SK-N-SH (cell line): ENCODE results near the gene RFX3.

Experiments
- GATA2 ChIP-seq: sonication (generic); formaldehyde crosslinking; IDR thresholded peaks from 2 replicates; pipeline ENCODE4 v1.5.0; 2020; ENCODE audit warnings: mild to moderate bottlenecking, missing genetic modification reagents
- JUND ChIP-seq: IDR thresholded peaks from 2 replicates; pipeline ENCODE4 v1.4.0; 2012
- RXRA ChIP-seq: IDR thresholded peaks from 2 replicates; pipeline ENCODE4 v1.4.0; 2012; ENCODE audit warnings: low read depth, mild to moderate bottlenecking, borderline replicate concordance
- SMC3 ChIP-seq: IDR thresholded peaks from 2 replicates; pipeline ENCODE4 v1.6.1; 2012; ENCODE audit warnings: low read depth, low read length, improper control_type of control experiment
- TAF1 ChIP-seq: IDR thresholded peaks from 2 replicates; pipeline ENCODE4 v1.6.1; 2012; ENCODE audit warnings: low read depth, mild to moderate bottlenecking, low read length, moderate library complexity, borderline replicate concordance
- YY1 ChIP-seq: IDR thresholded peaks from 2 replicates; pipeline ENCODE4 v1.4.0; 2012; ENCODE audit warnings: low read depth, mild to moderate bottlenecking
- TF ChIP-seq, protein P1 (sequence below): fragments of 200-600 bp; sonication (generic); IDR thresholded peaks from 2 replicates; pipeline ENCODE4 v1.6.1; 2017; ENCODE audit warnings: antibody characterized with exemption, mild to moderate bottlenecking, moderate library complexity
- TF ChIP-seq, protein P2 (sequence below): IDR thresholded peaks from 2 replicates; pipeline ENCODE4 v1.6.1; 2012; ENCODE audit warnings: mild to moderate bottlenecking, low read depth, low read length, moderate library complexity
- TF ChIP-seq, protein P3 (sequence below): IDR thresholded peaks from 2 replicates; pipeline ENCODE4 v1.4.0; 2012; ENCODE audit warnings: low read depth, borderline replicate concordance

DNA sequence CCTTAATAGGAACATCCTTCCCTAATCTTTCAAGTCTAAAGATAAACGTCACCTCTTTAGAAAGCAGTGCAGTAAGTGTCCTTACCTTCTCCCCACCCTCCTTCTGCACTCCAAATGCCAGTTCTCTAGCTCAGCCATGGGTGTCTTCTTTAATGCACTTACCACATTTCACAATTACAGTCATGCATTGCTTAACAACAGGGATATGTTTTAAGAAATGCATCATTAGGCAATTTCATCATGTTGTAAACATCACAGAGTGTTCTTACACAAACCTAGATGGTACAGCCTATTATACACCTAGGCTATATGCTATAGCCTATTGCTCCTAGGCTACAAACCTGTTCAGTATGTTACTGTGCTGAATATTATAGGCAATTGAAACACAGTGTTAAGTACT lies 91.2 kb downstream of the RFX3 start:
- no peak for TF ChIP-seq YY1
- TF ChIP-seq, protein P1, sequence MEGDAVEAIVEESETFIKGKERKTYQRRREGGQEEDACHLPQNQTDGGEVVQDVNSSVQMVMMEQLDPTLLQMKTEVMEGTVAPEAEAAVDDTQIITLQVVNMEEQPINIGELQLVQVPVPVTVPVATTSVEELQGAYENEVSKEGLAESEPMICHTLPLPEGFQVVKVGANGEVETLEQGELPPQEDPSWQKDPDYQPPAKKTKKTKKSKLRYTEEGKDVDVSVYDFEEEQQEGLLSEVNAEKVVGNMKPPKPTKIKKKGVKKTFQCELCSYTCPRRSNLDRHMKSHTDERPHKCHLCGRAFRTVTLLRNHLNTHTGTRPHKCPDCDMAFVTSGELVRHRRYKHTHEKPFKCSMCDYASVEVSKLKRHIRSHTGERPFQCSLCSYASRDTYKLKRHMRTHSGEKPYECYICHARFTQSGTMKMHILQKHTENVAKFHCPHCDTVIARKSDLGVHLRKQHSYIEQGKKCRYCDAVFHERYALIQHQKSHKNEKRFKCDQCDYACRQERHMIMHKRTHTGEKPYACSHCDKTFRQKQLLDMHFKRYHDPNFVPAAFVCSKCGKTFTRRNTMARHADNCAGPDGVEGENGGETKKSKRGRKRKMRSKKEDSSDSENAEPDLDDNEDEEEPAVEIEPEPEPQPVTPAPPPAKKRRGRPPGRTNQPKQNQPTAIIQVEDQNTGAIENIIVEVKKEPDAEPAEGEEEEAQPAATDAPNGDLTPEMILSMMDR, result no peak
- TF ChIP-seq TAF1, result no peak
- TF ChIP-seq GATA2 (CRISPR knock-in tag), result no peak
- no peak for TF ChIP-seq SMC3
- TF ChIP-seq, protein P2, sequence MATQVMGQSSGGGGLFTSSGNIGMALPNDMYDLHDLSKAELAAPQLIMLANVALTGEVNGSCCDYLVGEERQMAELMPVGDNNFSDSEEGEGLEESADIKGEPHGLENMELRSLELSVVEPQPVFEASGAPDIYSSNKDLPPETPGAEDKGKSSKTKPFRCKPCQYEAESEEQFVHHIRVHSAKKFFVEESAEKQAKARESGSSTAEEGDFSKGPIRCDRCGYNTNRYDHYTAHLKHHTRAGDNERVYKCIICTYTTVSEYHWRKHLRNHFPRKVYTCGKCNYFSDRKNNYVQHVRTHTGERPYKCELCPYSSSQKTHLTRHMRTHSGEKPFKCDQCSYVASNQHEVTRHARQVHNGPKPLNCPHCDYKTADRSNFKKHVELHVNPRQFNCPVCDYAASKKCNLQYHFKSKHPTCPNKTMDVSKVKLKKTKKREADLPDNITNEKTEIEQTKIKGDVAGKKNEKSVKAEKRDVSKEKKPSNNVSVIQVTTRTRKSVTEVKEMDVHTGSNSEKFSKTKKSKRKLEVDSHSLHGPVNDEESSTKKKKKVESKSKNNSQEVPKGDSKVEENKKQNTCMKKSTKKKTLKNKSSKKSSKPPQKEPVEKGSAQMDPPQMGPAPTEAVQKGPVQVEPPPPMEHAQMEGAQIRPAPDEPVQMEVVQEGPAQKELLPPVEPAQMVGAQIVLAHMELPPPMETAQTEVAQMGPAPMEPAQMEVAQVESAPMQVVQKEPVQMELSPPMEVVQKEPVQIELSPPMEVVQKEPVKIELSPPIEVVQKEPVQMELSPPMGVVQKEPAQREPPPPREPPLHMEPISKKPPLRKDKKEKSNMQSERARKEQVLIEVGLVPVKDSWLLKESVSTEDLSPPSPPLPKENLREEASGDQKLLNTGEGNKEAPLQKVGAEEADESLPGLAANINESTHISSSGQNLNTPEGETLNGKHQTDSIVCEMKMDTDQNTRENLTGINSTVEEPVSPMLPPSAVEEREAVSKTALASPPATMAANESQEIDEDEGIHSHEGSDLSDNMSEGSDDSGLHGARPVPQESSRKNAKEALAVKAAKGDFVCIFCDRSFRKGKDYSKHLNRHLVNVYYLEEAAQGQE, result no peak
- no peak for TF ChIP-seq RXRA
- TF ChIP-seq, protein P3, sequence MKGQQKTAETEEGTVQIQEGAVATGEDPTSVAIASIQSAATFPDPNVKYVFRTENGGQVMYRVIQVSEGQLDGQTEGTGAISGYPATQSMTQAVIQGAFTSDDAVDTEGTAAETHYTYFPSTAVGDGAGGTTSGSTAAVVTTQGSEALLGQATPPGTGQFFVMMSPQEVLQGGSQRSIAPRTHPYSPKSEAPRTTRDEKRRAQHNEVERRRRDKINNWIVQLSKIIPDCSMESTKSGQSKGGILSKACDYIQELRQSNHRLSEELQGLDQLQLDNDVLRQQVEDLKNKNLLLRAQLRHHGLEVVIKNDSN, result no peak
- TF ChIP-seq JUND, result no peak
